ENCODE data around the gene PHLPP1.
A peak's percentile ranks its signal among the peaks of the same experiment; 100 is the strongest.

The PHLPP1 gene

GRCh38 chr18:62769216-62769615, 53.9 kb downstream of the PHLPP1 start:
- TF ChIP-seq TRIM28 (IDR thresholded peaks at IDR 0.05; ENCODE audit: borderline replicate concordance, low read length) = no peak
- TF ChIP-seq SETDB1 (IDR thresholded peaks at IDR 0.05; ENCODE audit: insufficient read length, low read length) = no peak
- TF ChIP-seq, protein P1, sequence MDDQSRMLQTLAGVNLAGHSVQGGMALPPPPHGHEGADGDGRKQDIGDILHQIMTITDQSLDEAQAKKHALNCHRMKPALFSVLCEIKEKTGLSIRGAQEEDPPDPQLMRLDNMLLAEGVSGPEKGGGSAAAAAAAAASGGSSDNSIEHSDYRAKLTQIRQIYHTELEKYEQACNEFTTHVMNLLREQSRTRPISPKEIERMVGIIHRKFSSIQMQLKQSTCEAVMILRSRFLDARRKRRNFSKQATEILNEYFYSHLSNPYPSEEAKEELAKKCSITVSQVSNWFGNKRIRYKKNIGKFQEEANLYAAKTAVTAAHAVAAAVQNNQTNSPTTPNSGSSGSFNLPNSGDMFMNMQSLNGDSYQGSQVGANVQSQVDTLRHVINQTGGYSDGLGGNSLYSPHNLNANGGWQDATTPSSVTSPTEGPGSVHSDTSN (CRISPR knock-in tag; IDR thresholded peaks at IDR 0.05) = no peak
- no peak for TF ChIP-seq REPIN1 (tag by site-specific recombination; IDR thresholded peaks at IDR 0.05; ENCODE audit: low read depth)
- TF ChIP-seq ZNF292 (tag by site-specific recombination; IDR thresholded peaks at IDR 0.05; ENCODE audit: borderline replicate concordance, low read depth) = no peak
- TF ChIP-seq KLF16 (tag by site-specific recombination; IDR thresholded peaks at IDR 0.05) = no peak
- no peak for TF ChIP-seq ZNF600 (tag by site-specific recombination; IDR thresholded peaks at IDR 0.05)
- TF ChIP-seq HOXC10 (CRISPR knock-in tag; IDR thresholded peaks at IDR 0.05) = no peak
- TF ChIP-seq ZNF112 (tag by site-specific recombination; IDR thresholded peaks at IDR 0.05) = no peak
- no peak for TF ChIP-seq ZNF658 (tag by site-specific recombination; IDR thresholded peaks at IDR 0.05)
- TF ChIP-seq ZNF433 (tag by site-specific recombination; IDR thresholded peaks at IDR 0.05; ENCODE audit: low read depth) = no peak
- TF ChIP-seq ZNF521 (tag by site-specific recombination; IDR thresholded peaks at IDR 0.05) = no peak
- no peak for TF ChIP-seq KLF8 (tag by site-specific recombination; IDR thresholded peaks at IDR 0.05)
- no peak for TF ChIP-seq ZNF354C (tag by site-specific recombination; IDR thresholded peaks at IDR 0.05; ENCODE audit: borderline replicate concordance, low read depth)
- TF ChIP-seq ZNF132 (tag by site-specific recombination; IDR thresholded peaks at IDR 0.05; ENCODE audit: borderline replicate concordance) = no peak
- TF ChIP-seq ZNF473 (tag by site-specific recombination; IDR thresholded peaks at IDR 0.05) = no peak
- H3K36me3 ChIP-seq (ENCODE audit: control insufficient read depth in 2 of 2, insufficient read depth in 1 of 2, low read length in 2 of 2) = no peaks in the 10 kb centered on the region; a peak in 1 of 3 replicates
- H3K4me1 ChIP-seq (ENCODE audit: control insufficient read depth, insufficient read depth, low read length) = peaks cover 25% of the 10 kb centered on the region
- H3K9me3 ChIP-seq (ENCODE audit: control insufficient read depth, insufficient read depth, low read depth, low read length) = no peaks in the 10 kb centered on the region
- POLR2A ChIA-PET = no interaction called here
- CTCF ChIA-PET = no interaction called here
- no peak overlapping the region for H3K27ac ChIP-seq (ENCODE audit: extremely low read depth, low read depth, low read length)
- no peak overlapping the region for H3K4me3 ChIP-seq (ENCODE audit: low read depth, low read length)

DNA sequence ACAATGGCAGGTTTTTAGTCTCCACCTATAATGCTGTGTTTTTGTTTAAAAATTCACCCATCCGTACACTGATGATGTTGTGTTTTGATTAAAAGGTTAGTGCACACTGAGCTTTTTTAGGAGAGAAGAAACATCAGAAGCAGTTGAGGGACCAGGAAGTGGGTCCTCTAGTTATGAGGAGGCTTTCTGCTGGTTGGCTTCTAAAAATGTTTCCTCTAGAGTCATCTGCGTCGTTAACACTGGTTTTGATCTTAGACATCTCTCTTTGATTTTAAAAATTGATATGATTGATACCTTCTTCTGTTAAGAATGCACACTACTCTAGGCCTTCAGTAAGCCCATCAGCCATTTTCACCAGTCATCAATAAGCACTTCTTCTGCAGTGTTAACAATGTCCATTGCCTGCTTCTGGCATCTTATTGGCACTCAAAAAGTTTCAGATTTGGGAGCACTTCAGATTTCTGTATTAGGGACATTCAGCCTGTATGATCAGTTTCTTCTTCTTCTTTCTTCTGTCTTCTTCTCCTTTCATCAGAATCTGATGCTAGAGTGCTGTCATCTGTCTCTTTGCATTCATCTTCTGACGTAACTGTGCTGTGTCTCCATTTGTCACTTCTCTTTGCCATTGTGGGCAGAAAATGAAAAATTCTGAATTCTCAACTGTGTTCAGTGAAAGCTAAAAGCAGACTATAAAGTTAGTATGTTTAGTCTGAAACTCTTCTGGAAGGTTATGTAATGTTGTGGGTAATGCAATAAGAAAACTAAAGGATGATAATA, 56.3 kb downstream of the PHLPP1 start:
- H3K4me3 ChIP-seq (ENCODE audit: low read depth, low read length) = no peak overlapping the region
- peaks cover 22% of the 10 kb centered on the region for H3K4me1 ChIP-seq (ENCODE audit: control insufficient read depth, insufficient read depth, low read length)
- ChIA-PET CTCF (no interaction called here), POLR2A (no interaction called here)
- no peaks in the 10 kb centered on the region; a peak in 1 of 3 replicates for H3K36me3 ChIP-seq (ENCODE audit: control insufficient read depth in 2 of 2, insufficient read depth in 1 of 2, low read length in 2 of 2)
- no peaks in the 10 kb centered on the region for H3K9me3 ChIP-seq (ENCODE audit: control insufficient read depth, insufficient read depth, low read depth, low read length)
- TF ChIP-seq ZFP37 (tag by site-specific recombination; IDR thresholded peaks at IDR 0.05) (no peak), ZNF10 (tag by site-specific recombination; IDR thresholded peaks at IDR 0.05) (0 out of 2 replicates have a peak, but pooled peaks have one; percentile 59)
- no peak overlapping the region for H3K27ac ChIP-seq (ENCODE audit: extremely low read depth, low read depth, low read length)

- Histone ChIP-seq H3K4me1 (ENCODE audit: control insufficient read depth, insufficient read depth, low read length) (peaks cover 11% of the 10 kb centered on the region), H3K27ac (ENCODE audit: extremely low read depth, low read depth, low read length) (no peak overlapping the region), H3K9me3 (ENCODE audit: control insufficient read depth, insufficient read depth, low read depth, low read length) (no peaks in the 10 kb centered on the region), H3K4me3 (ENCODE audit: low read depth, low read length) (no peak overlapping the region), H3K36me3 (ENCODE audit: control insufficient read depth in 2 of 2, insufficient read depth in 1 of 2, low read length in 2 of 2) (no peaks in the 10 kb centered on the region; a peak in 1 of 3 replicates)
- CTCF ChIA-PET = no interaction called here
- POLR2A ChIA-PET = no interaction called here
- no peak for TF ChIP-seq KLF1 (tag by site-specific recombination; IDR thresholded peaks at IDR 0.05)
- no peak for TF ChIP-seq ZNF140 (tag by site-specific recombination; IDR thresholded peaks at IDR 0.05)
- TF ChIP-seq ZNF548 (tag by site-specific recombination; IDR thresholded peaks at IDR 0.05) = no peak
- TF ChIP-seq, protein P2, sequence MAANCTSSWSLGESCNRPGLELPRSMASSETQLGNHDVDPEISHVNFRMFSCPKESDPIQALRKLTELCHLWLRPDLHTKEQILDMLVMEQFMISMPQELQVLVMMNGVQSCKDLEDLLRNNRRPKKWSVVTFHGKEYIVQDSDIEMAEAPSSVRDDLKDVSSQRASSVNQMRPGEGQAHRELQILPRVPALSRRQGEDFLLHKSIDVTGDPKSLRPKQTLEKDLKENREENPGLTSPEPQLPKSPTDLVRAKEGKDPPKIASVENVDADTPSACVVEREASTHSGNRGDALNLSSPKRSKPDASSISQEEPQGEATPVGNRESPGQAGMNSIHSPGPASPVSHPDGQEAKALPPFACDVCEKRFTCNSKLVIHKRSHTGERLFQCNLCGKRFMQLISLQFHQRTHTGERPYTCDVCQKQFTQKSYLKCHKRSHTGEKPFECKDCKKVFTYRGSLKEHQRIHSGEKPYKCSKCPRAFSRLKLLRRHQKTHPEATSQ (tag by site-specific recombination; IDR thresholded peaks at IDR 0.05) = no peak
- TF ChIP-seq ZSCAN16 (tag by site-specific recombination; IDR thresholded peaks at IDR 0.05) = no peak
- TF ChIP-seq ZNF202 (tag by site-specific recombination; IDR thresholded peaks at IDR 0.05; ENCODE audit: borderline replicate concordance) = no peak
- no peak for TF ChIP-seq ZNF311 (tag by site-specific recombination; IDR thresholded peaks at IDR 0.05; ENCODE audit: borderline replicate concordance)
- no peak for TF ChIP-seq ZNF48 (tag by site-specific recombination; IDR thresholded peaks at IDR 0.05)
- TF ChIP-seq ZNF677 (tag by site-specific recombination; IDR thresholded peaks at IDR 0.05) = no peak
- no peak for TF ChIP-seq ZNF146 (tag by site-specific recombination; IDR thresholded peaks at IDR 0.05)
- TF ChIP-seq ZNF792 (tag by site-specific recombination; IDR thresholded peaks at IDR 0.05) = no peak
- TF ChIP-seq ZNF707 (tag by site-specific recombination; IDR thresholded peaks at IDR 0.05) = no peak
- no peak for TF ChIP-seq ZNF600 (tag by site-specific recombination; IDR thresholded peaks at IDR 0.05)
Measured at GRCh38 chr18:62772860-62773584, 57.7 kb downstream of the PHLPP1 start.
